Neural progenitor cell (in vitro differentiated cells): ENCODE measurements around the gene SEMA4D.

Experiments
- CTCF ChIP-seq: fragments of 200-600 bp; sonication (generic); IDR thresholded peaks from 2 replicates; pipeline ENCODE4 v1.5.1; 2017; ENCODE audit warnings: antibody characterized with exemption, mild to moderate bottlenecking
- EZH2phosphoT487 ChIP-seq: fragments of 200-600 bp; sonication (generic); IDR thresholded peaks from 2 replicates; pipeline ENCODE4 v1.6.1; 2017; ENCODE audit warnings: antibody characterized with exemption

DNA sequence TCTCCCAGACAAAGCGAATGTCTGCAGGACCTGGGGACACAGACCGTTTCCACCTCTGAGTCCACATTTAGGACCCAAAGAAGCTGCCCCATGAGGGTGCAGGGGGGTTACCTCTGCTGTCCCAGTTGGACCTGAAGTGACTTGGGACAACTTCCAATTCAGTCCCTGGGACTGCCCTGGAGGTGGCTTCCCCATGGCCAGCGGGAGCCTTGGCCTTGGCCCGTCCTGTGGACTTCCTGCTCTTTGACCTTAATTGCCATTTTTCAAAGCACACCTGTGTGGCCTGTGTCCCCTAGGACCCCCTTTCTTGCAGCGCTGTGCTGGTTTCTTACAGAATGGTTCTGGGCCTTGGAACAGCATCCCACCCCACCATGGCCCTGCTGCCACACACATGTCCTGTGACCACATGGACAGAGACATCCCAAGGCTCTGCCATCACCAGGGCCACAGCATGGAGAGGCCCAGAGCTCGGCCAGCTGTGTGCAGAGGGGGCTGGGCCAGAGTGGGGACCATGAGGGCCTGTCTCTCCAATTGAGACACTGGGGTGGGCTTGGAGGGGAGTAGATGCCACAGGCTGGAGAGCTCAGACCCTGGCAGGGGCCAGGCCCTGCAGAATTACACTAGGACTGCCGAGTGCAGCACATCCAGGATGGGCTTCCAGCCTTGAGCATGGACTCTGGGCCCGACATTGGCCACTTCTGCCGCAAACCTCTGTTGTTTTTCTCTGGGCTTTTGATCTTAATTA lies 133.8 kb downstream of the SEMA4D start:
- TF ChIP-seq CTCF (no peak), EZH2phosphoT487 (no peak)
